K562 (cell line): ENCODE measurements around the gene ACBD4. TPM values are rescaled to one million over a fixed set of nuclear protein-coding genes. Genes with fewer than 3 reads are reported as not detected.

Experiments used
- FIP1L1 ChIP-seq: fragments of 200-400 bp; formaldehyde crosslinking; IDR thresholded peaks from 2 replicates; pipeline ENCODE4 v1.6.1; 2018; ENCODE audit warnings: mild to moderate bottlenecking, low read depth, low read length; ENCODE audit not compliant: poor library complexity, severe bottlenecking
- GABPB1 ChIP-seq: sonication (generic); formaldehyde crosslinking; IDR thresholded peaks from 2 replicates; pipeline ENCODE4 v1.8.0; 2022; ENCODE audit warnings: mild to moderate bottlenecking, missing genetic modification reagents
- KAT2B ChIP-seq: IDR thresholded peaks from one replicate; pipeline ENCODE4 v1.6.1; 2012; ENCODE audit warnings: low read depth, mild to moderate bottlenecking, control low read depth, inconsistent platforms, low read length, moderate library complexity
- MAFF ChIP-seq: IDR thresholded peaks from 2 replicates; pipeline ENCODE4 v1.6.1; 2012; ENCODE audit warnings: low read length, improper control_type of control experiment
- MTA2 ChIP-seq: fragments of 450-650 bp; IDR thresholded peaks from 2 replicates; pipeline ENCODE4 v1.6.1; 2016; ENCODE audit warnings: low read depth
- SAFB2 ChIP-seq: fragments of 200-400 bp; formaldehyde crosslinking; IDR thresholded peaks from 2 replicates; pipeline ENCODE4 v1.6.1; 2018; ENCODE audit warnings: borderline replicate concordance, low read length, low read depth, moderate library complexity; ENCODE audit not compliant: severe bottlenecking
- SRSF7 ChIP-seq: fragments of 200-400 bp; formaldehyde crosslinking; optimal IDR thresholded peaks from 2 replicates; pipeline ENCODE3; 2017; ENCODE audit warnings: mild to moderate bottlenecking, low read depth, low read length
- ZFPM2 ChIP-seq: fragments of 250-450 bp; sonication (Bioruptor Pico); IDR thresholded peaks from 2 replicates; pipeline ENCODE4 v1.5.1; 2022; ENCODE audit warnings: mild to moderate bottlenecking
- ZNF436 ChIP-seq: fragments of 250-450, 450-650 bp; sonication (Bioruptor Pico); formaldehyde crosslinking; IDR thresholded peaks from 2 replicates; pipeline ENCODE4 v1.7.0; 2020; ENCODE audit warnings: mild to moderate bottlenecking
- ZSCAN32 ChIP-seq: fragments of 450-650 bp; formaldehyde crosslinking; IDR thresholded peaks from 2 replicates; pipeline ENCODE4 v1.4.0; 2020; ENCODE audit warnings: mild to moderate bottlenecking, moderate library complexity
- polyA plus RNA-seq, 8 experiments: library from polyadenylated mRNA; depleted of rRNA in 4 of 8; stranded (reverse) in 5 of 8; unstranded in 3 of 8; fragments of >200 nt; fragmentation: Nextera tagmentation in 2 of 8; fragmentation: Illumina TruSeq in 1 of 8; extraction: Ambion mirVana in 2 of 8; extraction: Trizol in 1 of 8; gene quantifications; 2 replicates each; pipeline versions ENCODE4 v1.2.1 to v1.2.3, GENCODE V29; 2011 to 2014; ENCODE audit warnings: inconsistent platforms in 1 of 8, missing spikeins in 1 of 8
- total RNA-seq, 7 experiments: library from RNA; depleted of rRNA in 6 of 7; stranded (reverse); fragments of >200 nt in 6 of 7; fragmentation: Illumina TruSeq in 2 of 7; extraction: Trizol in 2 of 7; gene quantifications; 2 replicates each; pipeline versions ENCODE4 v1.2.1 to v1.2.3, GENCODE V29; 2011 to 2021; ENCODE audit warnings: low replicate concordance in 1 of 7
- TF ChIP-seq, protein P1 (sequence below), 2 experiments: fragments of 150-350 bp in 1 of 2; IDR thresholded peaks; 2 replicates each; pipeline ENCODE4 v1.6.1; 2012 to 2016; ENCODE audit warnings: low read depth in 2 of 2, low read length in 2 of 2, mild to moderate bottlenecking in 1 of 2, moderate library complexity in 1 of 2
- TF ChIP-seq, protein P2 (sequence below): fragments of 450-650 bp; IDR thresholded peaks from one replicate; pipeline ENCODE4 v1.6.1; 2018; ENCODE audit warnings: mild to moderate bottlenecking, moderate library complexity; ENCODE audit not compliant: partially characterized antibody
- TF ChIP-seq, protein P3 (sequence below): fragments of 250-450 bp; sonication (Bioruptor Pico); IDR thresholded peaks from 2 replicates; pipeline ENCODE4 v1.8.0; 2021; ENCODE audit warnings: mild to moderate bottlenecking, moderate library complexity
- TF ChIP-seq, protein P4 (sequence below): fragments of 250-450 bp; sonication (Bioruptor Pico); IDR thresholded peaks from 2 replicates; pipeline ENCODE4 v1.4.0; 2020
- TF ChIP-seq, protein P5 (sequence below): sonication (generic); formaldehyde crosslinking; IDR thresholded peaks from 2 replicates; pipeline ENCODE4 v1.8.1; 2023; ENCODE audit warnings: mild to moderate bottlenecking, missing genetic modification reagents

The ACBD4 gene
- total and polyA plus RNA-seq, 9 of the 15 experiments (the other 6 are each of a cell fraction or from before 2014, with no cell fraction given) = 0.14 to 6.9 (median 4.6) TPM

DNA sequence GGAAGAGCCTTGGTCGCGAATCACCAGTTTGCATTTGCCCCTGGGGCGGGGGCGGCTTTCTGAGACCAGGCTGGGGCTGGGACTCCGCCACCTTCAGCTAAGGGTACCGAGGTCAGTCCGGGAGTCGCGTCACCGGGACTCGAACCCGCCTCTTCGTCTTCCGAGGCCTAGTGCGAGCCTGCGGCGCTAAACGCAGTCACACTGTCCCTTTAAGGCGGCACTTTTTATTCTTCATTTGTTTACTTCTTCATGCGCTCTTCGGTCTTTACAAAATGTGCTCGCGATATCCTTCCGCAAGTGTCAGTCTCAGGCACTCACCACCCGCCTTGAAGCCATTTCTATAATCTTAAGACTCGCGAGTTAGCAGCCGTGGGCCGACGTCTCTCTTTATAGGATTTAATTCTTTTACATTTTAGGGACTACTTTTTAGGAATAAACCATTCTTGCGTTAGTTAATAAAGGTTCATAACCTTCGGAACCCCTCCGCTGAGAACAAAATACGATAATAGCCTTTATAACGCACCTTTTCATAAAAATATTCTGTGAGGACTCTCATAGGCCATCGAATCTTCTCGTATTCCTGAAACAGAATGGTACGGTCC lies 12.2 kb downstream of the ACBD4 start (continued):
- TF ChIP-seq MTA2 (peak; percentile 37; the same call in 1 of the 2 replicates), GABPB1 (CRISPR knock-in tag) (peak; percentile 1; the same call in 1 of the 2 replicates), SAFB2 (no peak), MAFF (peak; percentile 78), ZFPM2 (CRISPR knock-in tag) (peak; percentile 24; the same call in 1 of the 2 replicates), SRSF7 (no peak), KAT2B (no peak), ZSCAN32 (CRISPR knock-in tag) (0 out of 2 replicates have a peak, but pooled peaks have one; percentile 42), FIP1L1 (peak; percentile 37), ZNF436 (CRISPR knock-in tag) (0 out of 2 replicates have a peak, but pooled peaks have one; percentile 3)
- TF ChIP-seq, protein P1, sequence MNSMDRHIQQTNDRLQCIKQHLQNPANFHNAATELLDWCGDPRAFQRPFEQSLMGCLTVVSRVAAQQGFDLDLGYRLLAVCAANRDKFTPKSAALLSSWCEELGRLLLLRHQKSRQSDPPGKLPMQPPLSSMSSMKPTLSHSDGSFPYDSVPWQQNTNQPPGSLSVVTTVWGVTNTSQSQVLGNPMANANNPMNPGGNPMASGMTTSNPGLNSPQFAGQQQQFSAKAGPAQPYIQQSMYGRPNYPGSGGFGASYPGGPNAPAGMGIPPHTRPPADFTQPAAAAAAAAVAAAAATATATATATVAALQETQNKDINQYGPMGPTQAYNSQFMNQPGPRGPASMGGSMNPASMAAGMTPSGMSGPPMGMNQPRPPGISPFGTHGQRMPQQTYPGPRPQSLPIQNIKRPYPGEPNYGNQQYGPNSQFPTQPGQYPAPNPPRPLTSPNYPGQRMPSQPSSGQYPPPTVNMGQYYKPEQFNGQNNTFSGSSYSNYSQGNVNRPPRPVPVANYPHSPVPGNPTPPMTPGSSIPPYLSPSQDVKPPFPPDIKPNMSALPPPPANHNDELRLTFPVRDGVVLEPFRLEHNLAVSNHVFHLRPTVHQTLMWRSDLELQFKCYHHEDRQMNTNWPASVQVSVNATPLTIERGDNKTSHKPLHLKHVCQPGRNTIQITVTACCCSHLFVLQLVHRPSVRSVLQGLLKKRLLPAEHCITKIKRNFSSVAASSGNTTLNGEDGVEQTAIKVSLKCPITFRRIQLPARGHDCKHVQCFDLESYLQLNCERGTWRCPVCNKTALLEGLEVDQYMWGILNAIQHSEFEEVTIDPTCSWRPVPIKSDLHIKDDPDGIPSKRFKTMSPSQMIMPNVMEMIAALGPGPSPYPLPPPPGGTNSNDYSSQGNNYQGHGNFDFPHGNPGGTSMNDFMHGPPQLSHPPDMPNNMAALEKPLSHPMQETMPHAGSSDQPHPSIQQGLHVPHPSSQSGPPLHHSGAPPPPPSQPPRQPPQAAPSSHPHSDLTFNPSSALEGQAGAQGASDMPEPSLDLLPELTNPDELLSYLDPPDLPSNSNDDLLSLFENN (IDR thresholded peaks at IDR 0.05; ENCODE audit: low read depth in 2 of 2, low read length in 2 of 2) = no peak
- TF ChIP-seq, protein P2, sequence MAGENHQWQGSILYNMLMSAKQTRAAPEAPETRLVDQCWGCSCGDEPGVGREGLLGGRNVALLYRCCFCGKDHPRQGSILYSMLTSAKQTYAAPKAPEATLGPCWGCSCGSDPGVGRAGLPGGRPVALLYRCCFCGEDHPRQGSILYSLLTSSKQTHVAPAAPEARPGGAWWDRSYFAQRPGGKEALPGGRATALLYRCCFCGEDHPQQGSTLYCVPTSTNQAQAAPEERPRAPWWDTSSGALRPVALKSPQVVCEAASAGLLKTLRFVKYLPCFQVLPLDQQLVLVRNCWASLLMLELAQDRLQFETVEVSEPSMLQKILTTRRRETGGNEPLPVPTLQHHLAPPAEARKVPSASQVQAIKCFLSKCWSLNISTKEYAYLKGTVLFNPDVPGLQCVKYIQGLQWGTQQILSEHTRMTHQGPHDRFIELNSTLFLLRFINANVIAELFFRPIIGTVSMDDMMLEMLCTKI = no peak
- TF ChIP-seq, protein P3, sequence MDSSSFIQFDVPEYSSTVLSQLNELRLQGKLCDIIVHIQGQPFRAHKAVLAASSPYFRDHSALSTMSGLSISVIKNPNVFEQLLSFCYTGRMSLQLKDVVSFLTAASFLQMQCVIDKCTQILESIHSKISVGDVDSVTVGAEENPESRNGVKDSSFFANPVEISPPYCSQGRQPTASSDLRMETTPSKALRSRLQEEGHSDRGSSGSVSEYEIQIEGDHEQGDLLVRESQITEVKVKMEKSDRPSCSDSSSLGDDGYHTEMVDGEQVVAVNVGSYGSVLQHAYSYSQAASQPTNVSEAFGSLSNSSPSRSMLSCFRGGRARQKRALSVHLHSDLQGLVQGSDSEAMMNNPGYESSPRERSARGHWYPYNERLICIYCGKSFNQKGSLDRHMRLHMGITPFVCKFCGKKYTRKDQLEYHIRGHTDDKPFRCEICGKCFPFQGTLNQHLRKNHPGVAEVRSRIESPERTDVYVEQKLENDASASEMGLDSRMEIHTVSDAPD (CRISPR knock-in tag) = no peak
- TF ChIP-seq, protein P4, sequence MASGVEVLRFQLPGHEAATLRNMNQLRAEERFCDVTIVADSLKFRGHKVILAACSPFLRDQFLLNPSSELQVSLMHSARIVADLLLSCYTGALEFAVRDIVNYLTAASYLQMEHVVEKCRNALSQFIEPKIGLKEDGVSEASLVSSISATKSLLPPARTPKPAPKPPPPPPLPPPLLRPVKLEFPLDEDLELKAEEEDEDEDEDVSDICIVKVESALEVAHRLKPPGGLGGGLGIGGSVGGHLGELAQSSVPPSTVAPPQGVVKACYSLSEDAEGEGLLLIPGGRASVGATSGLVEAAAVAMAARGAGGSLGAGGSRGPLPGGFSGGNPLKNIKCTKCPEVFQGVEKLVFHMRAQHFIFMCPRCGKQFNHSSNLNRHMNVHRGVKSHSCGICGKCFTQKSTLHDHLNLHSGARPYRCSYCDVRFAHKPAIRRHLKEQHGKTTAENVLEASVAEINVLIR = no peak; the same call in 1 of the 2 replicates
- TF ChIP-seq, protein P5, sequence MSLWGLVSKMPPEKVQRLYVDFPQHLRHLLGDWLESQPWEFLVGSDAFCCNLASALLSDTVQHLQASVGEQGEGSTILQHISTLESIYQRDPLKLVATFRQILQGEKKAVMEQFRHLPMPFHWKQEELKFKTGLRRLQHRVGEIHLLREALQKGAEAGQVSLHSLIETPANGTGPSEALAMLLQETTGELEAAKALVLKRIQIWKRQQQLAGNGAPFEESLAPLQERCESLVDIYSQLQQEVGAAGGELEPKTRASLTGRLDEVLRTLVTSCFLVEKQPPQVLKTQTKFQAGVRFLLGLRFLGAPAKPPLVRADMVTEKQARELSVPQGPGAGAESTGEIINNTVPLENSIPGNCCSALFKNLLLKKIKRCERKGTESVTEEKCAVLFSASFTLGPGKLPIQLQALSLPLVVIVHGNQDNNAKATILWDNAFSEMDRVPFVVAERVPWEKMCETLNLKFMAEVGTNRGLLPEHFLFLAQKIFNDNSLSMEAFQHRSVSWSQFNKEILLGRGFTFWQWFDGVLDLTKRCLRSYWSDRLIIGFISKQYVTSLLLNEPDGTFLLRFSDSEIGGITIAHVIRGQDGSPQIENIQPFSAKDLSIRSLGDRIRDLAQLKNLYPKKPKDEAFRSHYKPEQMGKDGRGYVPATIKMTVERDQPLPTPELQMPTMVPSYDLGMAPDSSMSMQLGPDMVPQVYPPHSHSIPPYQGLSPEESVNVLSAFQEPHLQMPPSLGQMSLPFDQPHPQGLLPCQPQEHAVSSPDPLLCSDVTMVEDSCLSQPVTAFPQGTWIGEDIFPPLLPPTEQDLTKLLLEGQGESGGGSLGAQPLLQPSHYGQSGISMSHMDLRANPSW (CRISPR knock-in tag) = 0 out of 2 replicates have a peak, but pooled peaks have one; percentile 45
